Osteoblast (primary cell): ENCODE results near the gene ZFP57. TPM values are rescaled to one million over a fixed set of nuclear protein-coding genes. Genes with fewer than 3 reads are reported as not detected.

Source experiments
- DNase-seq: peaks from one replicate; pipeline ENCODE4 v3.0.0; 2011; ENCODE audit warnings: low spot score, mixed read lengths; ENCODE audit not compliant: insufficient read length; ENCODE audit errors: missing footprints
- H2AFZ ChIP-seq: 2 replicates; pipeline ENCODE4 v1.6.0; 2011; ENCODE audit warnings: mild to moderate bottlenecking, low read length
- H3K27ac ChIP-seq: 2 replicates; pipeline ENCODE4 v1.5.1; 2011; ENCODE audit warnings: mild to moderate bottlenecking, low read depth, low read length, moderate library complexity
- H3K27me3 ChIP-seq: 2 replicates; pipeline ENCODE4 v1.6.0; 2012; ENCODE audit warnings: mild to moderate bottlenecking, control low read depth, inconsistent platforms, low read length, moderate library complexity; ENCODE audit not compliant: insufficient read depth
- H3K36me3 ChIP-seq: 2 replicates; pipeline ENCODE4 v1.5.1; 2011; ENCODE audit warnings: mild to moderate bottlenecking, low read length, control low read depth, moderate library complexity; ENCODE audit not compliant: insufficient read depth
- H3K4me1 ChIP-seq: 2 replicates; pipeline ENCODE4 v1.5.1; 2011; ENCODE audit warnings: mild to moderate bottlenecking, low read length, control low read depth, moderate library complexity; ENCODE audit not compliant: insufficient read depth
- H3K4me2 ChIP-seq: 2 replicates; pipeline ENCODE4 v1.6.0; 2011; ENCODE audit warnings: mild to moderate bottlenecking, low read length; ENCODE audit not compliant: insufficient read depth
- H3K4me3 ChIP-seq: fragments of 200-600 bp; sonication (generic); 3 replicates; pipeline ENCODE4 v1.5.1; 2012; ENCODE audit warnings: mild to moderate bottlenecking, low read length, inconsistent platforms; ENCODE audit not compliant: insufficient read depth
- H3K79me2 ChIP-seq: 2 replicates; pipeline ENCODE4 v1.6.0; 2012; ENCODE audit warnings: mild to moderate bottlenecking, low read length, control low read depth, inconsistent platforms; ENCODE audit not compliant: insufficient read depth
- H3K9me3 ChIP-seq: 2 replicates; pipeline ENCODE4 v1.5.1; 2011; ENCODE audit warnings: low read depth, low read length, control low read depth
- H4K20me1 ChIP-seq: 2 replicates; pipeline ENCODE4 v1.6.0; 2012; ENCODE audit warnings: mild to moderate bottlenecking, low read length, control low read depth; ENCODE audit not compliant: insufficient read depth
- CTCF ChIP-seq: IDR thresholded peaks from 2 replicates; pipeline ENCODE4 v1.5.1; 2011; ENCODE audit warnings: mild to moderate bottlenecking, low read depth, low read length, moderate library complexity; ENCODE audit errors: extremely low read depth
- total RNA-seq: library from RNA; depleted of rRNA; stranded (reverse); fragments of >200 nt; gene quantifications from 2 replicates; pipeline ENCODE4 v1.2.3, GENCODE V29; 2012

The ZFP57 gene
- total RNA-seq, 1 donor = 0.36 TPM

GRCh38 chr6:29724937-29725869 is 44.3 kb upstream of the ZFP57 start:
- no peak overlapping the region for H3K4me3 ChIP-seq
- no peak overlapping the region for H2AFZ ChIP-seq
- TF ChIP-seq CTCF = no peak
- peaks cover 6% of the 10 kb centered on the region for H4K20me1 ChIP-seq
- no peak overlapping the region for H3K4me2 ChIP-seq
- H3K4me1 ChIP-seq = no peaks in the 10 kb centered on the region
- no peaks in the 10 kb centered on the region for H3K79me2 ChIP-seq
- no peak for DNase-seq
- H3K27me3 ChIP-seq = no peaks in the 10 kb centered on the region
- no peak overlapping the region for H3K27ac ChIP-seq
- H3K36me3 ChIP-seq = no peaks in the 10 kb centered on the region
- no peaks in the 10 kb centered on the region for H3K9me3 ChIP-seq

- Histone ChIP-seq H3K27ac (peak overlapping the region; percentile 47), H3K4me3 (peak overlapping the region; percentile 84), H2AFZ (peak overlapping the region; percentile 85), H3K79me2 (no peaks in the 10 kb centered on the region), H3K27me3 (no peaks in the 10 kb centered on the region), H4K20me1 (peaks cover 6% of the 10 kb centered on the region), H3K4me1 (no peaks in the 10 kb centered on the region), H3K4me2 (peak overlapping the region; percentile 79), H3K36me3 (no peaks in the 10 kb centered on the region), H3K9me3 (no peaks in the 10 kb centered on the region)
- DNase-seq = peak; percentile 92
- TF ChIP-seq CTCF = no peak
These were observed 43.0 kb upstream of the ZFP57 start for GRCh38 chr6:29723666-29724588.

GRCh38 chr6:29723262-29723665 is 42.3 kb upstream of the ZFP57 start, which contains the start of gene HLA-F:
HLA-F (plus strand) TSS chr6:29723434; CDS start chr6:29723464, 30 bp downstream.
- H3K27me3 ChIP-seq = no peaks in the 10 kb centered on the region
- no peaks in the 10 kb centered on the region for H3K79me2 ChIP-seq
- no peaks in the 10 kb centered on the region for H3K4me1 ChIP-seq
- peak within 1 kb of the TSS; percentile 79 for H3K4me2 ChIP-seq
- TF ChIP-seq CTCF = no peak
- H3K4me3 ChIP-seq = peak within 1 kb of the TSS; percentile 84
- H4K20me1 ChIP-seq = peaks cover 6% of the 10 kb centered on the region
- peak within 1 kb of the TSS; percentile 85 for H2AFZ ChIP-seq
- no peaks in the 10 kb centered on the region for H3K9me3 ChIP-seq
- DNase-seq = peak; percentile 98
- no peaks in the 10 kb centered on the region for H3K36me3 ChIP-seq
- peak within 1 kb of the TSS; percentile 47 for H3K27ac ChIP-seq
